Suppressor macrophage (primary cell): ENCODE results near the gene DAGLA.
"Not testable (repeated sequence)": the region's sequence is repeated elsewhere in the genome, so short reads cannot be mapped to it uniquely, and the experiment has no call there.

Experiments used
- DNase-seq, 4 experiments: peaks; one replicate each; pipeline ENCODE4 v3.0.0-alpha.2; 2020 to 2022
- total RNA-seq, 17 experiments: gene quantifications; one replicate each; lab custom pipeline; 2026; ENCODE audit warnings: mixed read lengths in 6 of 17, inconsistent platforms in 3 of 17; lab: John Stamatoyannopoulos, UW

DAGLA gene
- 18.2 to 77.3 (median 37.7) reads per million in 17 experiments for total RNA-seq

DNA sequence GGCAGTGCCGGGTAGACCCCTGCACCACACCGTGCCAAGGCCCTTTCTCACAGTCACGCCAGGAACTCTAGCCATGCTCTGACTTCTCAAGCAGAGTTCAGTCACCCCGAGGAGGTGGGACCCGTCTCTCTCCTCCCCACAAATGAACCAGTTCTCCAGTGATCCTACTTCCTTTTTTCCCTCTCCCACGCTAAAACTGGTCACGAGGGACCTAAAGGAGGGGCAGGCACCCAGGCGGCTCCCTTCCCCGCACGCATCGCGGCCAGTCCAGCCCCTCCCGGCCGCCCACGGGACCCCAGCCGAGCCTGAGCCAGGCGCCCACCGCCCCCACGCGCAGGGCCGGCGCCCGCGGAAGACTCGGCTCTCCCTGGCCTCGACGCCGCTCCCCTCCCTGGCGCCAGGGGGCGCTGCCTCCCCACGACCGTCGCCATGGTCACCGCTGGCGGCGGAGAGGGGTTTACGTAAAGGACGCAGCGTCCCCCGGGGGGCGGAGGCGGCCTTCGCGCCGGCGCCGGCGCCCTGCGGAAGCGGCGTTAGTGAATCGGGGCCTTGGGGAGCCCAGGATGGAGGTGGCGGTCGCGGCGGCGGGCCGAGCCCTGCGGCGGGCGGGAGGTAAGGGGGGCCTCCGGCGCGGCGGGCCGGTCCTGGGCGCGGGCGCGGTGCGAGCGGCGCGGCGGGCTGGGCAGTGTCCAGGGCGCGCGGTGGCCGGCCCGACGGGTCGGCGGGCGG, at the start of gene DAGLA:
Gene DAGLA, plus strand, starts transcription at position 499 of the 729 bp plus-strand sequence. CDS start 39,765 bp downstream, outside the sequence.
- peak; percentile 96 to 99 (median 98) for DNase-seq

- no peak for DNase-seq
Measured at GRCh38 chr11:61632096-61632495, 48.1 kb upstream of the DAGLA start.

DNA sequence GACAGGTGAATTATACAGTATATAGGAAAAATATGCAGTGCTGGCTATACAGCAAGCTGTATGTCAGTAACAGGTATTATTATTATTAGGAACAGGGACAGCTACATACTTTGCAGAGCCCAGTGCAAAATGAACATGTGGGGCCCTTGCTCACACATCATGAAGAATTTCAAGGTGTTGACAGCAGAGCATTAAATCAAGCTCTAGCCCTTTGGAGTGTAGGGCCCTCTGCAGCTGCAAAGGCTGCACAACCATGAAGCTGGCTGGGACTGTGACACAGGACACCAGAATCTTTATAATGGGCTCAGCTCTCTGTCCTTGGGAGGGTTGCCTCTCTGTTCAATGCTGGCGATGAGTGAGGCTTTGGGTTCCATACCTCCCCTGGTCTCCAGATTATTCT, 44.9 kb upstream of the DAGLA start:
- no peak for DNase-seq

- DNase-seq = no peak
Measured at GRCh38 chr11:61635787-61636186, 44.4 kb upstream of the DAGLA start.

- DNase-seq = no peak
Measured at GRCh38 chr11:61636676-61637075, 43.5 kb upstream of the DAGLA start.

GRCh38 chr11:61637277-61637676, 42.9 kb upstream of the DAGLA start:
- no peak for DNase-seq

- no peak for DNase-seq
Measured at GRCh38 chr11:61639816-61640443, 40.3 kb upstream of the DAGLA start.

GRCh38 chr11:61642162-61642561, 38.0 kb upstream of the DAGLA start:
- no peak for DNase-seq

DNA sequence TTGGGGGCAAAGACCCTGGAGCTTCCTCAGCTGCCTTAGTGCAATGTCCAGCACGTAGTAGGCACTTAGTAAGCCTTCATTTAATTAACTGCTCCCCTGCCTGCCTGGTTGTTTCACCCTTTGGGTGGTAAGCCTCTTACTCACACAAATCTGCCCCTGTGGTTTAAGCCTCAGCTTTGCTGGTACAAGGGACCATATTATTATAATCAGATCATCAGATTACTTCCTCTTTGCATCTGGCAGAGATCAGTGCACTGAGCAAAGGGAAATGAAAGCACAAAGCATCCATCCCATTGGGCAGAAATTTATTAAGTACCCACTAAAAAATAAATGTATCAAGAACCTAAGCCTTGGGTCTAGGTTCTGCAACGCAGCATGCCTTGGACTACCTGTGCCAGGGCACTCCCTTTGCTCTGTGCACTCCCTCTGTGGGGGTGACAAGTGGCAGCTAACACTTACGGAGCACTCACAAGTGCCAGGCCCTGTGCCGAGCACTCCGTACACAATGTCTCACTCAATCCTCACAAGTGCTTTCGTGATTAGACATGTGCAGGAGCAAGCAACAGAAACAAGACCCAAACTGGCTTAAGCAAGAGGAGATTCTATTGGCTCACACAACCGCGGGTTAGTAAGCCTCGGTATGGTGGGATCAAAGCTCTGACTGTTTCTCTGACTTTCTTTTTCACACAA, 34.9 kb upstream of the DAGLA start:
- peak; percentile 31 to 60 (median 40) for DNase-seq

DNA sequence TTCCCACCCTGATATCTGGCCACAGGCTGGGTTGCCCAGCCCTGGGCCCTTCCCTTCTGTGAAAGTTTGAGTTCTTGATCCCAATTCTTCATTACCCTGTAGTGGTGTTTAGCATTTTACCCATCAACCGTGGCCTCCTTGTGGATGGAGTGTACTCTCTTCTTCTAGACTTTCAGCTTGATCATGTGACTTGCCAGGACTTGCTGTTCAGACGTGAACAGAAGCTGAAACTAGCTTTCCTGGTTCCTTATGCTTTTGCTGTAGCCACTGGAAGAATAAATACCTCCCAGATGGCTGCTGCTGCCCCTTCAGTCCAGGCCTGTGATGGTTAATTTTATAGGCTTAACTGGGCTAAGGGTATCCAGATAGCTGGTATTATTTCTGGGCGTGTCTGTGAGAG, 32.7 kb upstream of the DAGLA start:
- DNase-seq = peak in 1 of 4 experiments; percentile 16

DNA sequence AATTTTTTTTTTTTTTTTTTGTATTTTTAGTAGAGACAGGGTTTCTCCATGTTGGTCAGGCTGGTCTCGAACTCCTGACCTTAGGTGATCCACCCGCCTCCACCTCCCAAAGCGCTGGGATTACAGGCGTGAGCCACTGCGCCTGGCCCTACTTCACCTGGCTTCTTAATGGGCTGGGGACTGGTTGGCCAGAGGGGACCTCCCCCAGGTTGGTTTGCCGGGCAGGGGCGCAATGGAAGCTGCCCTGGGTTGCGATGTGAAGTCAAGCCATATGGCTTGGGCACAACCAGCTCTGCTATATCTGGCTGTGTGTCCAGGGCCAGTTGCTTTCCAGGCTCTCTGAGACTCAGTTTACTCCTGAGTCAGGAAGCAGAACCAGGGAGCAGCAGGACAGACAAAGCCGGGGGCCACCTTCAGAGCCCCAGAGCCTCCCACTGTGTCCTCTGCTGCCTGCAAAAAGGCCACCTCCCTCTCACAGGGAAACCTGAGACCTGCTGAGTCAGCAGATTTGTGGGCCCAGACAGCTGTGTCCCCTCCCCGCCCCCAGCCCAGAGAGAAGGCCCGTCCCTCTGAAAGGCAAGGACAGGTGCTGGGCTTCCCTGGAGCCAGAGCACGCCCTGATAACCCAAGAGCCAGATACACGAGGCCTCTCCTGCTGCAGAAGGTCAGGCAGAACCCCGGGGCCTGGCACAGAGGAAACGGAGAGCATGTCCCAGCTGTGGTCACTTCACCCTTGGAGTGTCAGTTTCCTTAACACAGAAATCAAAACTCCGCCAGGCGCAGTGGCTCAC, 29.2 kb upstream of the DAGLA start:
- DNase-seq = no peak

- no peak for DNase-seq
Measured at GRCh38 chr11:61652135-61652534, 28.1 kb upstream of the DAGLA start.

- peak; percentile 83 to 91 (median 90) for DNase-seq
Measured at GRCh38 chr11:61654397-61654829, 25.8 kb upstream of the DAGLA start.

- DNase-seq = not testable (repeated sequence)
Measured at GRCh38 chr11:61655266-61656159, 24.7 kb upstream of the DAGLA start.

DNA sequence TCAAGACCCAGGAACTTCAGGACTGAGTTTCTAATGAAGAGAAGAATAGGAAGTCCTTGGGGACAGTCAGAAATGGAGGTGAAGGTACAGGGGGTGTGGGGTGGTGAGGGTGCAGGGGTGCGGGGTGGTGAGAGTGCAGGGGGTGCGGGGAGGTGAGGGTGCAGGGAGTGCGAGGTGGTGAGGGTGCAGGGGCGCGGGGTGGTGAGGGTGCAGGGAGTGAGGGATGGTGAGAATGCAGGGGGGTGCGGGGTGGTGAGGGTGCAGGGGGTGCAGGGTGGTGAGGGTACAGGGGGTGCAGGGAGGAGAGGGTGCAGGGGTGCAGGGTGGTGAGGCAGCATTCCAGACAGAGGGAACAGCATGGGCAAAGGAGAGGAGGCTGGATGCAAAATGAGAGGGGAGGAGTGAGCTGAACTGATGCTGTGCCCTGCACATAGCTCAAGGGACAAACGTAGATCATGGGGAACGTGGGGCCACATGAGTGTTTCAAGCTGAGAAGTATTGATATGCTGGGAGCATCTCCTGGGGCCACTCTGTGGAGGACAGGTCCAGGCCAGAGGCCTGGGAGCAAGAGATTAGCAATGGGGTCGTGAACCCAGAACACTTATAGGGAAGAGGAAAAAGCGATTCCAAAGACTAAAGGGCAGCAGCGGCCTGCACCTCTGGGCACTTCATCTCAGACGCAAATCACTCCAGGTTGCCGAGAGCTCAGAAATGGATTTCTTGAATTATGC, 23.7 kb upstream of the DAGLA start:
- no peak for DNase-seq

- DNase-seq = no peak
Measured at GRCh38 chr11:61657566-61658290, 22.5 kb upstream of the DAGLA start.

GRCh38 chr11:61659413-61660196, 20.6 kb upstream of the DAGLA start:
- DNase-seq = peak in 2 of 4 experiments; percentile 21 to 24

- not testable (repeated sequence) for DNase-seq
Measured at GRCh38 chr11:61660997-61661396, 19.2 kb upstream of the DAGLA start.

GRCh38 chr11:61666684-61667297, 13.4 kb upstream of the DAGLA start:
- DNase-seq = no peak
